Vagina (tissue), 2 donors: Measurements from ENCODE around the gene SLC24A3. TPM values are rescaled to one million over a fixed set of nuclear protein-coding genes. Genes with fewer than 3 reads are reported as not detected.
"Not testable (repeated sequence)": the region's sequence is repeated elsewhere in the genome, so short reads cannot be mapped to it uniquely, and the experiment has no call there.

ENCODE experiments used
- DNase-seq, 2 donors: peaks; one replicate each; pipeline ENCODE4 v3.0.0-alpha.2; 2017; ENCODE audit errors: extremely low spot score in 2 of 2
- H3K27ac ChIP-seq: fragments of 200-600 bp; sonication (generic); one replicate; pipeline ENCODE4 v1.5.1; 2019
- H3K27me3 ChIP-seq: fragments of 200-600 bp; sonication (generic); one replicate; pipeline ENCODE4 v1.5.1; 2019
- H3K36me3 ChIP-seq, 2 donors: fragments of 200-600 bp; sonication (generic); one replicate each; pipeline ENCODE4 v1.5.1; 2017 to 2019
- H3K4me1 ChIP-seq: fragments of 200-600 bp; sonication (generic); one replicate; pipeline ENCODE4 v1.5.1; 2019
- H3K4me3 ChIP-seq, 2 donors: fragments of 200-600 bp; sonication (generic); 1 replicate in 1 of 2; 2 replicates in 1 of 2; pipeline ENCODE4 v1.5.1; 2016 to 2019
- H3K9me3 ChIP-seq: fragments of 200-600 bp; sonication (generic); one replicate; pipeline ENCODE4 v1.5.1; 2019
- POLR2A ChIP-seq, 2 donors: fragments of 450-650 bp; IDR thresholded peaks; one replicate each; pipeline ENCODE4 v1.6.1; 2017; ENCODE audit warnings: antibody characterized with exemption in 2 of 2, mild to moderate bottlenecking in 2 of 2, moderate library complexity in 2 of 2
- POLR2AphosphoS5 ChIP-seq, 2 donors: sonication (generic); formaldehyde crosslinking; IDR thresholded peaks; one replicate each; pipeline ENCODE4 v1.9.0; 2017; ENCODE audit warnings: antibody characterized with exemption in 2 of 2, mild to moderate bottlenecking in 2 of 2, low read depth in 1 of 2; ENCODE audit not compliant: insufficient read depth in 1 of 2
- intact Hi-C: fragments of 100-400 bp; cut with DNase I; formaldehyde crosslinking; loops from one replicate; pipeline ENCODE4 v1.15.1; 2023
- total RNA-seq: library from RNA; depleted of rRNA; stranded (reverse); fragments of >200 nt; gene quantifications from one replicate; pipeline ENCODE4 v1.2.3, GENCODE V29; 2016
- TF ChIP-seq, protein P1 (sequence below), 3 experiments: fragments of 450-650 bp in 2 of 3; fragments of 200-600 bp in 1 of 3; sonication (generic) in 1 of 3; IDR thresholded peaks; one replicate each; pipeline ENCODE4 v1.5.1; 2017 to 2019; ENCODE audit warnings: antibody characterized with exemption in 3 of 3, mild to moderate bottlenecking in 2 of 3, moderate library complexity in 2 of 3

SLC24A3 gene
- total RNA-seq, 1 donor from 2014 or later = 12.3 TPM

DNA sequence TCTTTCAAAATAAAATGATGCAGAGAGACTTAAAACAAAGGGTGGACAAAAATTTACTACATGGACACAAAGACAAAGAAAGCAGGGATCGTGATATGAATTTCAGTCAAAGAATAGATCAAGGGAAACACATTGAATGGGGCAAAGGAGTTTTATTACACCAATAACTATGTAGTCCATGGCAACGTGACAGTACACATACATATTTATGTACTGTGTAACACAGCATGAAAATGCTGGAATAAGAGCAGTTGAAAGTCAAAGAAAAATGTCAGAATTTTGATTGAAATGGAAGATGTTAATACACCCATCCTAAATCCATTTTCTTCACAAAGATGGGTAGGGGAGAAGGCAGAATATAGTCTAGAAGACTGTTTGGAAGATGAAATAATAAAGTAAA lies 536.2 kb downstream of the SLC24A3 start:
- intact Hi-C loops = no loop called here
- Histone ChIP-seq H3K4me1 (peaks cover 18% of the 10 kb centered on the region), H3K9me3 (no peaks in the 10 kb centered on the region), H3K36me3 (no peaks in the 10 kb centered on the region), H3K4me3 (no peak overlapping the region), H3K27ac (no peak overlapping the region), H3K27me3 (no peaks in the 10 kb centered on the region)
- DNase-seq = no peak
- TF ChIP-seq, protein P1, sequence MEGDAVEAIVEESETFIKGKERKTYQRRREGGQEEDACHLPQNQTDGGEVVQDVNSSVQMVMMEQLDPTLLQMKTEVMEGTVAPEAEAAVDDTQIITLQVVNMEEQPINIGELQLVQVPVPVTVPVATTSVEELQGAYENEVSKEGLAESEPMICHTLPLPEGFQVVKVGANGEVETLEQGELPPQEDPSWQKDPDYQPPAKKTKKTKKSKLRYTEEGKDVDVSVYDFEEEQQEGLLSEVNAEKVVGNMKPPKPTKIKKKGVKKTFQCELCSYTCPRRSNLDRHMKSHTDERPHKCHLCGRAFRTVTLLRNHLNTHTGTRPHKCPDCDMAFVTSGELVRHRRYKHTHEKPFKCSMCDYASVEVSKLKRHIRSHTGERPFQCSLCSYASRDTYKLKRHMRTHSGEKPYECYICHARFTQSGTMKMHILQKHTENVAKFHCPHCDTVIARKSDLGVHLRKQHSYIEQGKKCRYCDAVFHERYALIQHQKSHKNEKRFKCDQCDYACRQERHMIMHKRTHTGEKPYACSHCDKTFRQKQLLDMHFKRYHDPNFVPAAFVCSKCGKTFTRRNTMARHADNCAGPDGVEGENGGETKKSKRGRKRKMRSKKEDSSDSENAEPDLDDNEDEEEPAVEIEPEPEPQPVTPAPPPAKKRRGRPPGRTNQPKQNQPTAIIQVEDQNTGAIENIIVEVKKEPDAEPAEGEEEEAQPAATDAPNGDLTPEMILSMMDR (IDR thresholded peaks at IDR 0.05) = no peak
- TF ChIP-seq POLR2AphosphoS5 (IDR thresholded peaks at IDR 0.05; ENCODE audit: insufficient read depth in 1 of 2, low read depth in 1 of 2) = no peak
- TF ChIP-seq POLR2A (IDR thresholded peaks at IDR 0.05) = no peak

DNA sequence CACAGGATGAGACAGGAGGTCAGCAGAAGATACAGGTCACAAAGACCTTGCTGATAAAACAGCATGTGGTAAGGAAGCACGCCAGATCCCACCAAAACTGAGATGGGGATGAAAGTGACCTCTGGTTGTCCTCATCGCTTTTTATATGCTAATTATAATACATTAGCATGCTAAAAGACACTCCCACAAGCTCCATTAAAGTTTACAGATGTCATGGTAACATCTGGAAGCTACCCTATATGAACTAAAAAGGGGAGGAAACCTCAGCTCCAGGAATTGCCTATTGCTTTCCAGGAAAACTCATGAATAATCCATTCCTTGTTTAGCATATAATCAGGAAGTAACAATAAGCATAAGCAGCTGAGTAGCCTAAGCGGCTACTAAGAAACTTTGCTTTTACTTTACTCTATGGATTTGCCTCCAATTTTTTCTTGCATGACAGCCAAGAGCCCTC lies 537.2 kb downstream of the SLC24A3 start:
- no peak for DNase-seq
- Histone ChIP-seq H3K36me3 (no peaks in the 10 kb centered on the region), H3K4me3 (no peak overlapping the region), H3K4me1 (peaks cover 18% of the 10 kb centered on the region), H3K27ac (no peak overlapping the region), H3K9me3 (no peaks in the 10 kb centered on the region), H3K27me3 (no peaks in the 10 kb centered on the region)
- TF ChIP-seq POLR2AphosphoS5 (IDR thresholded peaks at IDR 0.05; ENCODE audit: insufficient read depth in 1 of 2, low read depth in 1 of 2) (no peak), POLR2A (IDR thresholded peaks at IDR 0.05) (no peak)
- TF ChIP-seq, protein P1 (IDR thresholded peaks at IDR 0.05) = no peak
- intact Hi-C loops = no loop called here

DNA sequence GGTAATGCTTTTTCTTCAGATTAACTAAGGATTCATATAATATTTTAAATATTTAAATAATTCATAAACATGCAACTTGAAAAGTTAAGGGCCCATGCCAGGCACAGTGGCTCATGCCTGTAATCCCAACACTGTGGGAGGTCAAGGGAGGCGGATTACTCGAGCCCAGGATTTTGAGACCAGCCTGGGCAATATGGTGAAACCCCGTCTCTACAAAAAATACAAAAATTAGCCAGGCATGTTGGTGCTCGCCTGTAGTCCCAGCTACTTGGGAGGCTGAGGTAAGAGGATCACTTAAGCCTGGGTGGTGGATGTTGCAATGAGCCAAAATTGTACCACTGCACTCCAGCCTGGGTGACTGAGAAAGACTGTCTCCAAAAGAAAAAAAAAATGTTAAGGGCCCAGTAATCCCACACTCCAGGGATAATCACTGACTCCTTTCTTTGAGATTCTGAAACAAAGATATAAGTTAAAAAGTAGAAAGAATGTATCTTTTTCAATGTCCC lies 537.7 kb downstream of the SLC24A3 start:
- peaks cover 18% of the 10 kb centered on the region for H3K4me1 ChIP-seq
- H3K27ac ChIP-seq = no peak overlapping the region
- intact Hi-C loops = no loop called here
- no peaks in the 10 kb centered on the region for H3K9me3 ChIP-seq
- H3K36me3 ChIP-seq = no peaks in the 10 kb centered on the region
- no peak for DNase-seq
- peak in 1 of 2 donors; percentile 29 for TF ChIP-seq POLR2AphosphoS5 (IDR thresholded peaks at IDR 0.05; ENCODE audit: insufficient read depth in 1 of 2, low read depth in 1 of 2)
- no peak for TF ChIP-seq POLR2A (IDR thresholded peaks at IDR 0.05)
- H3K4me3 ChIP-seq = no peak overlapping the region
- no peaks in the 10 kb centered on the region for H3K27me3 ChIP-seq

DNA sequence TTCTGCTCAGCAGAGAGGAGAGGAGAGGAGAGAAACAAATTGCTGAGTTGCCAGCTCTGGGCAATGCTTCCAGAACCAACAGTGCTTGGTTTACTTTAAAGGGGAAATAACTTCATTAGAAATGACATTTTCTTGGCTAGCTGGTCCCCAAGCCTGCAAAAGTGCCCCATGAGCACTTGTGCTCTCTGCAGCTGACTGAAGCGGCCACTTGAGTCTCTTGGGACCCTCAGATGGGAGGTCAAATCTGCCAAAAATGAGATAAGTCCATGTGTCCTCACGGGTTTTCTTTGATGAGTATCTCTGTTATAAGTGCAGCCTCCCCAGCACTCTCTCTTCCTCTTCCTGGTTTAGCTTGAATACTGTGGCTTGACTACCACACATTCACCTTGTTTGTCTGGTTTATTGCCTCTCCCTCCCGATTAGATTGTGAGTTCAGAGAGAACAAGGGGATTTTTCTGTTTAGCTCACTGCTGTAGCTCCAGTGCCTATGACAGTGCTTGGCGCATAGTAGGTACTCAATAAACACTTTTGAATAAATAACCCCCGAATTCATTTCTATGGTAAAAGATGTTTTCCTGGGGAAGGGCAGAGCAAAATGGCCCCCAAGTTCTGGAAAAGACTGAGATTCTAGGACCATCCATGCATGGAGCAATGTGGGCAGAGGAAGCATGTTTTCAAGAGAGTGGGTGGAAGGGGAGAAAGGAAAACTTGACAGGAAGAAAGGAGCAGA lies 538.6 kb downstream of the SLC24A3 start:
- H3K36me3 ChIP-seq = no peaks in the 10 kb centered on the region
- peak; percentile 22 to 34 for DNase-seq
- H3K4me1 ChIP-seq = peaks cover 18% of the 10 kb centered on the region
- H3K27ac ChIP-seq = no peak overlapping the region
- intact Hi-C loops = no loop called here
- H3K9me3 ChIP-seq = no peaks in the 10 kb centered on the region
- H3K27me3 ChIP-seq = no peaks in the 10 kb centered on the region
- no peak for TF ChIP-seq POLR2AphosphoS5 (IDR thresholded peaks at IDR 0.05; ENCODE audit: insufficient read depth in 1 of 2, low read depth in 1 of 2)
- TF ChIP-seq, protein P1 (IDR thresholded peaks at IDR 0.05) = no peak
- TF ChIP-seq POLR2A (IDR thresholded peaks at IDR 0.05) = no peak
- H3K4me3 ChIP-seq = no peak overlapping the region

DNA sequence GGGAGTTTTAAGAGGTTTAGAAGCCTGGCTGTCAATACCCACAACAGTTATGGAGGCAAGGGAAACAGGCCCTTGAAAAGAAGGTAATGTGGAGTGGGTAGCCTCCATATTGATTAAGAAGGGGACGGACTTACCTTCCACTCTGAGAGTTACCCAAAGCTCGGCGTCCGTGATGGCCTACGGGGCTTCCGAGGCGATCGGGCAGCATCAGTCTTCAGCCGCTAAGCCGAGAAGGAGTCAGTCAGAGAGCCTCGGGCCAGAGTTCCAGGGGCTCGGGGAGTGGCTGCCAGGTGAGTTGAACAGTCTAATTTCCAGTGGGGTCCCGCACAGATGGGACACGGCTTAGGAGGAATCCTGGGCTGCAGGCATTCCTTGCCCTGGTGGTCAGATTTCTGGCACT lies 541.8 kb downstream of the SLC24A3 start:
- intact Hi-C loops, H3K27ac ChIP-seq, H3K27me3 ChIP-seq, H3K9me3 ChIP-seq, H3K36me3 ChIP-seq, H3K4me3 ChIP-seq: not testable (repeated sequence)
- peaks cover 35% of the 10 kb centered on the region for H3K4me1 ChIP-seq
- DNase-seq = peak; percentile 11 to 14
